PC-3 (cell line): ENCODE measurements around the gene KICS2.

ENCODE experiments used
- CTCF ChIP-seq: fragments of 300-600 bp; sonication (generic); conservative IDR thresholded peaks from 2 replicates; pipeline ENCODE4 v1.5.1; 2017; ENCODE audit warnings: antibody characterized with exemption, low read depth, mild to moderate bottlenecking, low read length
- EZH2 ChIP-seq: fragments of 300-600 bp; sonication (generic); IDR thresholded peaks from one replicate; pipeline ENCODE4 v1.6.1; 2017; ENCODE audit warnings: antibody characterized with exemption, mild to moderate bottlenecking, low read length; ENCODE audit not compliant: unreplicated experiment
- EZH2phosphoT487 ChIP-seq: fragments of 300-600 bp; sonication (generic); IDR thresholded peaks from 2 replicates; pipeline ENCODE4 v1.6.1; 2018; ENCODE audit warnings: mild to moderate bottlenecking, antibody characterized with exemption, low read length, borderline replicate concordance

GRCh38 chr12:64269161-64269560 lies 47.1 kb upstream of the KICS2 start:
- TF ChIP-seq CTCF (no peak), EZH2 (no peak), EZH2phosphoT487 (no peak)
